Endothelial cell of hepatic sinusoid (primary cell): ENCODE results near the gene FCER2.
"Not testable (repeated sequence)": the region's sequence is repeated elsewhere in the genome, so short reads cannot be mapped to it uniquely, and the experiment has no call there.

Experiments used
- in situ Hi-C: cut with HindIII; loops from 2 replicates; pipeline ENCODE4 v1.10.0; 2017; ENCODE audit warnings: low sequenced_read_pairs

Gene FCER2, protein sequence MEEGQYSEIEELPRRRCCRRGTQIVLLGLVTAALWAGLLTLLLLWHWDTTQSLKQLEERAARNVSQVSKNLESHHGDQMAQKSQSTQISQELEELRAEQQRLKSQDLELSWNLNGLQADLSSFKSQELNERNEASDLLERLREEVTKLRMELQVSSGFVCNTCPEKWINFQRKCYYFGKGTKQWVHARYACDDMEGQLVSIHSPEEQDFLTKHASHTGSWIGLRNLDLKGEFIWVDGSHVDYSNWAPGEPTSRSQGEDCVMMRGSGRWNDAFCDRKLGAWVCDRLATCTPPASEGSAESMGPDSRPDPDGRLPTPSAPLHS

DNA sequence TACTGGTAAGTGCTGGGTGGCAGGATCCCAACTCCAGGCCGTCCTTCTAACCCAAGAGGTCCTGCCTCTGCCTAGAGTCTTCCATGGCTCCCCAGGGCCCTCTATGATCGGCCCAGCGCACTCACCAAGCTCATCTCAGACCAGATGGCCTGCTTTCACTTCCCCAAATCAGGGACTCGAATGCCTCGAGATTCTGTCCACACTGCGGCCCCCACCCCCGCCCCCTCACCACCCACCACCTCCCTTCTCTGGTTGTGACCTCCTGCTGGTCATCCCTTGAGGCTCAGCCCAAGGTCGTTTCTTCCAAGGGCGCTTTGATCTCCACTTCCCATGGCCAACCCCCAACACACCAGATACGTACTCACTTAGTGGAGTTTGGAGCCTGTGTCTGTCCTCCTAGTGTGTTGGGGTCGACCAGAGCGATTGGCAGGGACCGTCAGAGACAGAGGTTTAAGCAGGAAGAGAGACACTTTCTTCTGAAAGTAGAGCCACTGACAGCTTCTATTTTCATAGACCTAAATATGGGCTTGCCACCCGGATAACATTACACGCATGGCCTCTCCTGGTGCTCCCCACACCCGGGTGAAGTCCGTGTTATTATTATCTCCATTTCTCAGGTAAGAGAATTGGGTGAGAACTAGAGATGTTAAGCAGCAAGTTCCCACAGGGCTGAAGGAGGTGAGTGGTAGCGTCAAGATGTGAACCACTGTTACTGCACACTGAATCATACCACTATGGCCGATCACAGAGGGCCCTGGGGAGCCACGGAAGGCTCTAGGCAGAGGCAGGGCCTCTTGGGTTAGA is at the start of gene FCER2:
Gene FCER2 (minus strand): TSS at position 478 of the 804 bp plus-strand sequence. CDS start 2,371 bp downstream, outside the sequence.
- in situ Hi-C loops = no loop called here

DNA sequence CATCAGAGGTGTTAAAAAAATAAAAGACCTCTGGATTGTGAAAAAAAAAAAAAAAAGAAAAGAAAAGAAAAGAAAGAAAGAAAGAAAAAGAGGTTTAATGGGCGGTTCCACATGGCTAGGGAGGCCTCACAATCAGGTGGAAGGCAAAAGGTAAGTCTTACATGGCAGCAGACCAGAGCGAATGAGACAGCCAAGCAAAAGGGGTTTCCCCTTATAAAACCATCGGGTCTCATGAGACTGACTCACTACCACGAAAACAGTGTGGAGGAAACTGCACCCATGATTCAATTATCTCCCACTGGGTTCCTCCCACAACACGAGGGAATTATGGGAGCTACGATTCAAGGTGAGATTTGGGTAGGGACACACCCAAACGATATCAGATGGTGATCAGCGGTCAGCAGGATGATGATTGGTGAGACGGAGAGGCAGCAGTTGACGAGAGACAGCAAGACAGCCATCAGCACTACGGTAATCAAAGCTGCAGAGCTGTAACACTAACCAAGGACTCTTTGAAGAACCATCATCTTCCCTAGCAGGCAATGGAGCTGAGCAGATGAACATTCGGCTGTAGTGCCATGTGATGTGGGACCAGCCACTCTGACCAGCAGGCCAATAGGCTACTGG is 49.3 kb upstream of the FCER2 start:
- in situ Hi-C loops = no loop called here

DNA sequence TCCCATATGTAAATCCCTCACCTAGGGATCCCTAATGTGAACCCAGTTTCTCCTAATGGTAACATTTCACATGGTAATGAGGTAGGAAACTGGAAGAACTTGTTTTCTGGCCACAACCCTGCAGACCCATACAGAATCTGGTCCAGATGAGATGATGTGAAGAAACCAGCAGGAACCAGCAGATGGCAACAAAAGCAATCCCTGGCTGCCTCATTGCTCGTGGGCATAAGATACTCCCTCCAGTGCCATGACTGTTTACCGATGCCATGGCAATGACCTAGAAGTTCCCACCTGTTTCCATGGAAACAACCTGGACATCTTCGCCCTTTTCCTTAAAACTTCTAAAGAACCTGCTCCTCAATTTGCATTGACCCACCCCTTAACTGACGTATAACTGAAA is 46.8 kb upstream of the FCER2 start:
- in situ Hi-C loops = no loop called here

DNA sequence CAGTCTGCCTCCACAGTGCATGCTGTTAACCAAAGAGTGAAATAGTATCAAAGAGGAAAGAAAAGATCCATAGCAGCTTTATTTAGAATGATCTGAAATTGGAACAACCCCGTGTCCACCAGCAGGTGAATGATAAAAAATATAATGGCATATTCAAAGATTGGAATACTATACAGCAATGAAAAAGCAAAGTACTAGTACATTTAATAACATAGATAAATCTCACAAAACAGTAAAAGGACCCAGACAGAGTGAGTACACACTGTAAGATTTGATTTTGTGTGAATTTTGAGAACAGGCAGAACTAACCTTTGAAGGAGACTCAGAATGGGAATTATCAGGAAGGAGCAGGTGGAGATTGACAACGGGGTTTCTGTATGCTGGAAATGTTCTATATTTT is 46.2 kb upstream of the FCER2 start:
- in situ Hi-C loops = no loop called here

DNA sequence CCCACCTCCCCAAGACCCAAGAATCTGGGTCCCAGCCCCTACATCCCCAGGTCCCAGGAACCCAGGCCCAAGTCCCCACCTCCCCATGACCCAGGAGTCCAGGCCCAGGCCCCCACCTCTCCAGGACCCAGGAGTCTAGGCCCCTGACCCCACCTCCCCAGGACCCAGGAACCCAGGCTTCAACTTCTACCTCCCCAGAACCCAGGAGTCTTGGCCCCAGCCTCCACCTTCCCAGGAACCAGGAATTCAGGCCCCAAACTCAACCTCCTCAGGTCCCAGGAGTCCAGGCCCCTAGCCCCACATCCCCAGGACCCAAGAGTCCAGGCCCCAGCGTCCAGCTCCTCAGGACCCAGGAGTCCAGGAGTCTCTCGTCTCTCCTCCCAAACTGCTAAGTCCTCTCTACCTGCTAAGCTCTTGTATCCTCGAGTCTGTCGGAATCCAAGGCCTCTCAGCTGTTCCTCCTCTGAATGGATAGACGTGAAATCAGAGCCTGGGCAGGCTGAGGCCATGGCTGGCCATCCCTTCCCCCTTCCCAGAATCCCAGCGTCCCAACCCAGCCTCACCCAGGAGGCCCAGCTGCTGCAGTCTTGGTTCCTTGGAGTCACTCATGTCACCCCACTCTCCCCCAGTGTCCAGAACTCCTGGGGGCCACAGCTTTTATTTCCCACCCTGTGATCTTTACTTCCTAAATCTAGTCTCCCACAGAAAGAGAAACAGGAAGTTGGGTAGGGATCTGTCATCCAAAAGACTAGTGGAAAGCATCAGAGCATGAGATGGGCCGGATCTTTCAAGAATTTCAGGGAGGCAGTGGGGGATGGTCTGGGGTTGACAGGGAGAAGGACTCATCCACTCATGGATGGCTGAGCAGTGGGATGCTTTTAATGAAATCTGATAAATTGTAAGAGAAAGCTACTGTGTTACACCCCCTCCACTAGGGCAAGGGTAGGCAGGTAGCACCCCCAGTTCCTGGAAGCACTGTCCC is 45.3 kb upstream of the FCER2 start, which contains the start of gene CD209:
Gene CD209 (minus strand): TSS at position 632 of the 982 bp plus-strand sequence. CDS start 23 bp downstream, at position 609.
- in situ Hi-C loops = no loop called here

DNA sequence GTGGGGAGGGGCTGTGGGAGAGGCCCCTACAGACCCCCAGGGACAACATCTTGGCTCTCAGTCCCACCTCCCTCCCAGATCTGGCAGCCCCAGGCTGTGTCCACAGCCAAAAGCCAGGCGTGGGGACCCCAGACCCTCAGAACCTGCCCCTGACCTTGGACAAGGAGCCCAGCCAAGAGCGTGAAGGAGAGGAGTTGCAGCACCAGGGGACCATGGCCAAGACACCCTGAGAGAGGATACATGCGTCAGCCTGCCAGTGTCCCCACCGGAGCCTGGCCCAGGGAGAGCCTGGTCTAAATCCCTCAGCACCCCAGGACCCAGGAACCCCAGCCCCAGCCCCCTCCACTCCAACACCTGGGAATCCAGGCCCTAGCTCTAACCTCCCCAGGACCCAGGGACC is 44.4 kb upstream of the FCER2 start:
- in situ Hi-C loops = not testable (repeated sequence)

DNA sequence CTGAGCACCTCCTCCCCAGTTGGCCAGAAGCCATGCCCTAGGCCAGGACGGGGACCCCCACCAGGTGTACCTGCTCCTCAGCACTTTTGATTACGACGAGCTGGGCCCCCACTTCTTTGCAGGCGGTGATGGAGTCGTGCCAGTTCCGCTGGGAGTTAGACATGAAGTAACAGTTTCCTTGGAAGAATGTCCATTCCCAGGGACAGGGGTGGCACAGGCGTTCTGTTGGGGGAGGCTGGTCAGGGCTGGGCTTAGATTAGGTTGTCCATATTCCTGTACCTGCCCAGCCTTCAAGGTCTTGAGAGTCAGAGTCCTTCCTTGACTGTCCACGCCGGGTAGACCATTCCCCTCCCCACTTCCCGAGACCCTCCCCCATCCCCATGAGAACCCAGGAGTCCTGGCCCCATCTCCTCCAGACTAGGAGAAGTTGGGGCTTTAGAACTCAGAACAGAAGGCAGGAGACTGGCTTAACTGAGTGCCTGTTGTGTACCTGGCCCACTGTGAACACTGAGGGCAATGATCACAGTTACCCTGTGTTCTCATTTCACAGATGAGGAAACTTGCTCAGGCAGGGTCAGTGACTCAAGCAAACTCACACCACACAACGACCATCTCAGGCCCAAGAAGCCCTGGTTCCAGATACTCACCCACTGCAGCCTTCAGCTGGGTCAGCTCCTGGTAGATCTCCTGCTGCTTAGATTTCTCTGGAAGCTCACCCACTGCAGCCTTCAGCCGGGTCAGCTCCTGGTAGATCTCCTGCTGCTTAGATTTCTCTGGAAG is 43.1 kb upstream of the FCER2 start:
- in situ Hi-C loops = no loop called here

DNA sequence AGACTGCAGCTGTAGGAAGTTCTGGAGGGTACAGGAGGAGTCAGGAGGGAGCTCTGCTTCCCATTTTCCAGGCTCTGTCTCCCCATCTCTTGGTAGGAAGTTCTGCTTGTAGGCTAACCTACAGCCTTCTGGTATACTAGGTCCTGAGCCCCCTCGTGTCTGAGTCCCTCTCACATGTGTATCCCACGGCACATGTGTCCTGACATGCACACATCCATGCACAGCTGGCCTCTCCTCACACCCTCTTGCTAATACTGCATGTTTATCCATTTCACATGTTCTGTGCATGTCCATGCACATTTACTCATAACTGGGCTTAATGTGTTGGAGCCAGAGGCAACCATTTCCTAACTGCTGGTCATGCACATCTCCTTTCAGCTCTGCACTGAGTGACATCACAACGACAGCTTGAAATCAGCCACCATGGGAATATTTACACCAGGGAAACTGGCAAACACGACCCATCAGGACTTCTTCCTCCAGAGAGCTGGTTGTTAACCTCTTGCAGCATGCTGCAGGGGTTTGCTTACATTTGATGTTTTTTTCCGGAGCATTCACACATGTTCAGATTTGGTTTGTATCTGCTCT is 42.4 kb upstream of the FCER2 start:
- in situ Hi-C loops = no loop called here

DNA sequence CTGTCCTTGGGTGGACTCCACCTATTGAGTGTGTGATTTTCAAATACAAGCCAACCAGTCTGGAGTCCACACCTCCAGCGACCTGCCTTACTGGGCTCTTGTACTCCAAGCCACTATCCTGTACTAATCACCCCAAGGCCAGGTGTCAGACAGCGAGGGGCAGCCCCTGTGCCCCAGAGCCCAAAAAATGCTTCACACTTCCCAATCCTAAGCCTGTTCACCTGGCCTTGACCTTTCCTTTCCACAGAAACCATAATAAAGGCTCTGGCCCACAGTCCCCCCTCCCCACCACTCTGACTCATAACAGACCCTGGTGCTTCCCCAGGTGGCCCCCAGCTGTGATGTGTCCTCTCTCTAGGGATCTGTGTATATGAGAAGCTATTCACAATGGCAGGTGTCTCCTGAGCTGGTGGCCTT is 41.5 kb upstream of the FCER2 start:
- in situ Hi-C loops = no loop called here

DNA sequence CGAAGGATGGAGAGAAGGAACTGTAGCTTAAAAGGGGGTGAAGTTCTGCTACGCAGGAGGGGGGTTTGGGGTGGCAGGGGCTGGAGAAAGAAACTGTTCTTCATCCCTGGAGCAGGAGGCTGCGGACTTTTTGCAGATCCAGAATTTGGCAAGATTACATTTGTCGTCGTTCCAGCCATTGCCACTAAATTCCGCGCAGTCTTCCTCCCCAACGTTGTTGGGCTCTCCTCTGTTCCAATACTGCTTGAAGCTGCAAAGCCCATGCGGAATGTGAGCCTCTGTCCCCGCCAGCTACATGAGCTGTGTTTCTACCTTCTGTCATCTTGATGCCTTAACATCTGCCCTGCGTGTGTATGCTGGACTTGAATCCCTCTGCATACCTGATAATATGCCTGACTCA is 41.1 kb upstream of the FCER2 start:
- in situ Hi-C loops = no loop called here

DNA sequence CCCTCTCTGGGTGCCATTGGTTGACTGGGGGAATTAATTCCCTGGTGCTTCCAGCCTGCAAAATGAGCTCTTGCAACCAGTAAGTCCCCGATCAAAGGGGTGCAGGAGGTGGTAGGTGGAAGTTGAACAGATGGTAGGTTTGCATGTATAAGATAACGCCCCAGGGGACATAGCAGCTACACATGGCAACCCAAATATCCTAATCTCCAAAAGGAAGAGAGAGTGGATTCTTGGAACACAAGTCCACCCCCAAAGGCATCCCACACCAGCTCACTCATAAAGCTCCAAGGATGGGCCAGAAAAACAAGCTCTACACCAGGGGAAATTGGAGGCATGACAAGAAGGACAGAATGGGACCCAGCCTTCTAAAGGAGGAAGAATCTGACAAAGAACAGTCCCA is 40.6 kb upstream of the FCER2 start:
- in situ Hi-C loops = no loop called here

DNA sequence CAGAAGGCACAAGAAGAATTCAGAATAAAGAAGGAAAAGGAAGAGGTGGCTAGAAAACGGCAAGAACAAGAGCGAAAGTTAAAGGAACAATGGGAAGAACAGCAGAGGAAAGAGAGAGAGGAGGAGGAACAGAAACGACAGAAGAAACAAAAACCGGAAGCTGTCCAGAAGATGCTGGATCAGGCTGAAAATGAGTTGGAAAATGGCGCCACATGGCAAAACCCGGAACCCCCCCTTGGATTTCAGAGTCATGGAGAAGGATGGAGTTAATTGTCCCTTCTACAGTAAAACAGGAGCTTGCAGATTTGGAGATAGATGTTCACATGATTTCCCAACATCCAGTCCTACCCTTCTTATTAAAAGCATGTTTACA is 38.7 kb upstream of the FCER2 start:
- in situ Hi-C loops = no loop called here

DNA sequence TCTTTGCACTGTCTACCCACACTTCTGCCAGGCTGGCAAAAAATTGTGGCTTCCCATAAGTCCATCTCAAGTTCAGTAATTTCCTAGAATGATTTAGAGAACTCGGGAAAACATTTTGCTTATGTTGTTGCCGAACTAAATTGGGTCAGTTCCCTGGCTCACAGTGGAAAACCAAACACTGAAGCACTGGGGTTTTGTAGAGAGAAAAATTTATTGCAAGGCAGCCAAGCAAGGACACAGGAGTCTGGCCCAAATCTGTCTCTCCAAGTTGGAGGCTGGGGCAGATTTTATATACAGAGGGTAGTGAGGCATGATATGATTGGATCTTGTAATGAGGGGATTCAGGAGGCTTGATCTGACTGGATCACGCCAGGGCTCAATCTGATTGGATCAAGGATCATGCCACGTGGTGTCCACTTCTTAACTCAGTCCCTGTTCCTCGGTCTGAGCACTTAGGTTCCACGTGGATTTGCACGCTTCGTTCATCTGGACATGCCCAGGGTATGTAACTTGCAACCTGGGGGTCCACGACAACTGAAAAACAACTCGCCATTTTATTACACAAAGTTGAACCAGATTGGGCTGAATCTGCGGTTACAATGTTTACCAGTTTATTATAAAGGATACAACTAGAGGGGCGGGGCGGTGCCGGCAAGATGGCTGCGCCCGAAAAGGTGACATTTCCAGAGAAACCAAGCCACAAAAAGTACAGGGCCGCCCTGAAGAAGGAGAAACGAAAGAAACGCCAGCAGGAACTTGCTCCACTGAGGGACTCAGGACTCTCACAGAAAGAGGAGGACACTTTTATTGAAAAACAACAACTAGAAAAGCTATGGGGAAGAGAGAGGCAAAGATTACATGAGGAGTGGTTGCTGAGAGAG is 38.1 kb upstream of the FCER2 start:
- in situ Hi-C loops = loop anchor here (5.0 kb wide), 1 partner anchor 52 kb away; no protein-coding TSS in a partner anchor

DNA sequence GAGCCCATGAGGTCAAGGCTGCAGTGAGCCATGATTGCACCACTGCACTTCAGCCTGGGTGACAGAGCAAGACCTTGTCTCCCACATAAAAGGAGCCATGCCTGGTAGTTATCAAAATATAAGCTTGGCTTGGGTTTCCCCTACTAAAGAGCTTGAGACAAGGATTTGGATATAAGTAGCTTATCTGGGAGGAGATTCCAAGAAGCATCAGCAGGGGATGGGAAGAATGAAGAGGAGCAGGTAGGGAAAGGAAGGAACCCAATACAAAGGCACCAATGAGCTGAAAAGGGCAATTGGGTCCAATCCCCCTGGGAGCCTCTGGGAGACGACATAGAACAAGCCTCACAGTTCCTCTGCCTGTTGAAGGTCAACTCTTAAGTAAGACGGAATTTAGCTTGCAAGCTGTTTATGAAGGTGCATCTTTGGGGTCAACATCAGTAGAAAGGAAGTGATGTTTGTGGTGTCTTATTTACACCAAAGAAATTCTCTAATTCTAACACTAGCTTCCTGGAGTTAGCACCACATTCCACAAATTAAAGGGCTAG is 37.4 kb upstream of the FCER2 start:
- in situ Hi-C loops = loop anchor here (5.0 kb wide), 1 partner anchor 53 kb away; no protein-coding TSS in a partner anchor

DNA sequence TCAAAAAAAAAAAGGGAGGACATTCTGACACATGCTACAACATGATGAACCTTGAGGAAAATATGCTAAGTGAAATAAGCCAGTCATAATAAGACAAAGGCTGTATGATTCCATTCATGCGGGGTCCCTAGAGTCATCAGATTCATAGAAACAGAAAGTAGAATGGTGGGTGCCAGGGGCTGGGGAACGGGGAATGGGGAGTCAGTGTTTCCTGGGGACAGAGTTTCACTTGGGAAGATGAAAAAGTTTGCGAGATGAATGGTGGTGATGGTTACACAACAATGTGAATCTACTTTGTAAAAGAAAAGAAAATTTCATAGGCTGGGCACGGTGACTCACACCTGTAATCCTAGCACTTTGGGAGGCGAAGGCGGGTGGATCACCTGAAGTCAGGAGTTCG is 36.1 kb upstream of the FCER2 start:
- in situ Hi-C loops = loop anchor here (5.0 kb wide), 1 partner anchor 54 kb away; no protein-coding TSS in a partner anchor

DNA sequence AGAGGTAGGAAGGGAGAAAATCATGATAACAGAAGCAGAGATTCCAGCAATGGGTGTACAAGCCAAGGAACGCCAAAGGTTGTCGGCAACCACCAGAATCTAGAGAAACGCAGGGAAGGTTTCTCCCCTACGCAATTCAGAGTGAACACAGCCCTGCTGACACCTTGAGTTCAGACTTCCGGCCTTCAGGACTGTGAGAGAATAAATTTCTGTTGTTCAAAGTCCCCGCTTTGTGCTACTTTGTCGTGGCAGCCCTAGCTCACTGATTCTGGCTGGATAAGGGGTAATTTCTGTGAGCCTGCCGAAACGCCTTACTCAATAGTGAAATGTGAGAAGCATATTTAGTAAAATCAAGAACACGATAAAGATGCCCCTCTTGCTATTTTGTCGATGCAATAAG is 35.3 kb upstream of the FCER2 start:
- in situ Hi-C loops = loop anchor here (5.0 kb wide), 1 partner anchor 55 kb away; no protein-coding TSS in a partner anchor

DNA sequence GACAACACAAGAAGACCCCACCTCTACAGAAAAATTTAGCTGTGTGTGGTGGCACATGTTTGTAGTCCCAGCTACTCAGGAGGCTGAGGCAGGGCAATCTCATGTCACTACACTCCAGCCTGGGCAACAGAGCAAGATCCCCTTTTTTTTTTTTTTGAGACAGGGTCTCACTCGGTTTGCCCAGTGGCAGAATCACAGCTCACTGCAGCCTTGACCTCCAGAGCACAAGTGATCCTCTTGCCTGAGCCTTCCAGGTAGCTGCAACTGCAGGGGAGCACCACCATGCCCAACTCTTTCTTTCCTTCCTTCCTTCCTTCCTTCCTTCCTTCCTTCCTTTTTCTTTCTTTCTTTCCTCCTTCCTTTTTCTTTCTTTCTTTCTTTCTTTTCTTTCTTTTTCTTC is 34.2 kb upstream of the FCER2 start:
- in situ Hi-C loops = loop anchor here (5.0 kb wide), 1 partner anchor 56 kb away; no protein-coding TSS in a partner anchor
